ENCODE data around the gene RAB4A.

- TF ChIP-seq MEIS1 (CRISPR knock-in tag; IDR thresholded peaks at IDR 0.05; ENCODE audit: borderline replicate concordance) (no peak), ZBTB48 (tag by site-specific recombination; IDR thresholded peaks at IDR 0.05) (no peak)
Measured at GRCh38 chr1:229226796-229227195, 44.1 kb upstream of the RAB4A start.

Data from HEK293 (cell line).